B cell (primary cell): ENCODE measurements around the gene NYAP2. TPM values are rescaled to one million over a fixed set of nuclear protein-coding genes. Genes with fewer than 3 reads are reported as not detected.

ENCODE experiments used
- ATAC-seq: fragments of 200-7000 bp; cut with Tn5 transposase; one replicate; pipeline ENCODE4 v1.10.0; 2021; ENCODE audit warnings: low read depth, mild to moderate bottlenecking, moderate number of reproducible peaks, moderate library complexity
- CTCF ChIA-PET: fragments of 350-600 bp; sonication (Branson Sonifier 250); formaldehyde crosslinking; loops from one replicate; lab custom pipeline; 2021; ENCODE audit warnings: antibody characterized with exemption, inconsistent platforms; lab: Charles Lee
- POLR2A ChIA-PET: fragments of 350-600 bp; sonication (Branson Sonifier 250); formaldehyde crosslinking; loops from one replicate; lab custom pipeline; 2021; ENCODE audit warnings: antibody characterized with exemption; lab: Charles Lee
- DNase-seq: peaks from one replicate; pipeline ENCODE4 v3.0.0; 2013
- H2AFZ ChIP-seq: 2 replicates; pipeline ENCODE4 v1.6.1; 2012; ENCODE audit warnings: mild to moderate bottlenecking, low read depth, low read length; ENCODE audit not compliant: insufficient read depth, poor library complexity, severe bottlenecking
- H3K27ac ChIP-seq, 2 donors: 1 replicate in 1 of 2; 2 replicates in 1 of 2; pipeline ENCODE4 v1.5.1; 2012 to 2013; ENCODE audit warnings: low read length in 2 of 2, mild to moderate bottlenecking in 2 of 2, moderate library complexity in 1 of 2
- H3K27me3 ChIP-seq, 4 experiments: fragments of 200-600 bp in 1 of 4; sonication (generic) in 1 of 4; replicated peaks in 1 of 4; 1 replicate in 2 of 4; 2 replicates in 2 of 4; pipeline versions ENCODE4 v1.6.1 to v1.7.0; 2013 to 2016; ENCODE audit warnings: low read length in 3 of 4, mild to moderate bottlenecking in 2 of 4, mixed read lengths in 1 of 4, moderate library complexity in 1 of 4; ENCODE audit not compliant: insufficient read depth in 4 of 4, control insufficient read depth in 3 of 4; ENCODE audit errors: control extremely low read depth in 1 of 4
- H3K36me3 ChIP-seq, 2 experiments: replicated peaks in 1 of 2; 1 replicate in 1 of 2; 2 replicates in 1 of 2; pipeline versions ENCODE4 v1.6.1 to v1.7.1; 2013; ENCODE audit warnings: low read length in 1 of 2; ENCODE audit not compliant: insufficient read depth in 2 of 2, control insufficient read depth in 1 of 2; ENCODE audit errors: control extremely low read depth in 1 of 2, extremely low read depth in 1 of 2
- H3K4me1 ChIP-seq, 2 donors: fragments of 200-600 bp in 1 of 2; sonication (generic) in 1 of 2; 1 replicate in 1 of 2; 2 replicates in 1 of 2; pipeline versions ENCODE4 v1.5.1 to v1.6.1; 2013 to 2017; ENCODE audit warnings: low read length in 2 of 2; ENCODE audit not compliant: control insufficient read depth in 2 of 2, insufficient read depth in 2 of 2
- H3K4me2 ChIP-seq: replicated peaks from 2 replicates; pipeline ENCODE3; 2012; ENCODE audit warnings: mild to moderate bottlenecking, low read depth, low read length; ENCODE audit not compliant: poor library complexity, severe bottlenecking
- H3K4me3 ChIP-seq, 5 experiments: fragments of 200-600 bp in 1 of 5; sonication (generic) in 1 of 5; 1 replicate in 3 of 5; 2 replicates in 2 of 5; pipeline versions ENCODE4 v1.5.1 to v1.7.0; 2011 to 2016; ENCODE audit warnings: low read length in 4 of 5, mild to moderate bottlenecking in 4 of 5, low read depth in 2 of 5, control low read depth in 1 of 5, moderate library complexity in 1 of 5; ENCODE audit not compliant: insufficient read depth in 1 of 5; ENCODE audit errors: control extremely low read depth in 1 of 5, extremely low read depth in 1 of 5
- H3K79me2 ChIP-seq: fragments of 200-600 bp; sonication (generic); one replicate; pipeline ENCODE4 v1.6.0; 2016; ENCODE audit warnings: low read length; ENCODE audit not compliant: control insufficient read depth, insufficient read depth
- H3K9ac ChIP-seq: fragments of 200-600 bp; sonication (generic); 2 replicates; pipeline ENCODE4 v1.6.1; 2017; ENCODE audit warnings: mild to moderate bottlenecking, low read length, moderate library complexity
- H3K9me3 ChIP-seq, 3 donors: one replicate each; pipeline versions ENCODE4 v1.6.1 to v1.7.1; 2013; ENCODE audit warnings: low read length in 2 of 3; ENCODE audit not compliant: control insufficient read depth in 2 of 3, insufficient read depth in 1 of 3; ENCODE audit errors: control extremely low read depth in 1 of 3
- H4K20me1 ChIP-seq: 2 replicates; pipeline ENCODE4 v1.6.0; 2012; ENCODE audit warnings: mild to moderate bottlenecking, low read length; ENCODE audit not compliant: insufficient read depth, control insufficient read depth, poor library complexity, severe bottlenecking
- H3K27ac Mint-ChIP-seq: one replicate; pipeline ENCODE4 v1.8.0; 2021; ENCODE audit warnings: mixed read lengths
- H3K27me3 Mint-ChIP-seq: one replicate; pipeline ENCODE4 v1.8.0; 2021; ENCODE audit warnings: mixed read lengths
- H3K4me1 Mint-ChIP-seq: one replicate; pipeline ENCODE4 v1.8.0; 2021; ENCODE audit warnings: mixed read lengths
- H3K4me3 Mint-ChIP-seq: one replicate; pipeline ENCODE4 v1.8.0; 2021; ENCODE audit warnings: mixed read lengths
- H3K9me3 Mint-ChIP-seq: one replicate; pipeline ENCODE4 v1.8.0; 2022; ENCODE audit warnings: mixed read lengths; ENCODE audit not compliant: insufficient read depth
- CTCF ChIP-seq: fragments of 200-600 bp; IDR thresholded peaks from one replicate; pipeline ENCODE4 v1.8.0; 2022; ENCODE audit warnings: antibody characterized with exemption, mild to moderate bottlenecking
- EZH2 ChIP-seq: IDR thresholded peaks from 2 replicates; pipeline ENCODE4 v1.6.1; 2012; ENCODE audit warnings: borderline replicate concordance, low read depth, mild to moderate bottlenecking, moderate library complexity, low read length; ENCODE audit not compliant: insufficient read depth, poor library complexity, severe bottlenecking
- WGBS: methylation state at CpG from one replicate; pipeline ENCODE4 v1.1.5; 2013; ENCODE audit warnings: missing lambda C conversion rate; ENCODE audit not compliant: insufficient coverage; 5-methylcytosine and 5-hydroxymethylcytosine counted together
- intact Hi-C: fragments of 100-400 bp; cut with micrococcal nuclease; formaldehyde crosslinking; loops from one replicate; pipeline ENCODE4 v1.10.0; 2022
- polyA plus RNA-seq: library from polyadenylated mRNA; depleted of rRNA; stranded (reverse); fragments of >200 nt; gene quantifications from 2 replicates; pipeline ENCODE4 v1.2.3, GENCODE V29; 2012
- total RNA-seq, 2 donors: library from RNA; stranded (reverse); fragments of 120-200 nt in 1 of 2; gene quantifications; 1 replicate in 1 of 2; 2 replicates in 1 of 2; pipeline versions ENCODE4 v1.2.3 to v1.2.4, GENCODE V29; 2013 to 2022

NYAP2 gene
- total and polyA plus RNA-seq, 2 donors (not counting 1 experiment from before 2014, with no cell fraction given): 0.12 to 0.17 TPM

- WGBS: 83% methylated on average over 5 of the region's 5 CpGs
- peaks cover 9% of the 10 kb centered on the region for H3K27me3 Mint-ChIP-seq
- ChIA-PET CTCF (no interaction called here), POLR2A (no interaction called here)
- ATAC-seq: no peak
- Histone ChIP-seq H3K4me1 (no peaks in the 10 kb centered on the region), H3K4me3 (no peak overlapping the region), H3K9me3 (peaks cover 0 to 8% (median 0%) of the 10 kb centered on the region in 3 donors), H3K27ac (no peak overlapping the region), H2AFZ (no peak overlapping the region), H3K27me3 (no peaks in the 10 kb centered on the region), H3K4me2 (no peak overlapping the region), H3K36me3 (no peaks in the 10 kb centered on the region), H3K79me2 (no peaks in the 10 kb centered on the region), H4K20me1 (no peaks in the 10 kb centered on the region), H3K9ac (no peak overlapping the region)
- H3K9me3 Mint-ChIP-seq: peaks cover 7% of the 10 kb centered on the region
- H3K27ac Mint-ChIP-seq: no peak overlapping the region
- TF ChIP-seq EZH2: no peak
- TF ChIP-seq CTCF: no peak
- no peak for DNase-seq
- no peaks in the 10 kb centered on the region for H3K4me1 Mint-ChIP-seq
- no peak overlapping the region for H3K4me3 Mint-ChIP-seq
- intact Hi-C loops: no loop called here
Measured at GRCh38 chr2:225574582-225575138, 175.2 kb downstream of the NYAP2 start.

GRCh38 chr2:225581135-225581534 lies 181.6 kb downstream of the NYAP2 start:
- H3K9me3 ChIP-seq: peaks cover 0 to 11% (median 0%) of the 10 kb centered on the region in 3 donors
- ATAC-seq (no peak), DNase-seq (no peak)
- intact Hi-C loops: no loop called here
- no peak overlapping the region for H3K9ac ChIP-seq
- no peaks in the 10 kb centered on the region for H3K27me3 ChIP-seq
- Mint-ChIP-seq H3K4me3 (no peak overlapping the region), H3K27ac (no peak overlapping the region), H3K9me3 (no peaks in the 10 kb centered on the region), H3K4me1 (no peaks in the 10 kb centered on the region), H3K27me3 (peaks cover 7% of the 10 kb centered on the region)
- ChIA-PET POLR2A (no interaction called here), CTCF (no interaction called here)
- TF ChIP-seq EZH2 (no peak), CTCF (no peak)
- no peaks in the 10 kb centered on the region for H3K79me2 ChIP-seq
- no peak overlapping the region for H3K27ac ChIP-seq
- H4K20me1 ChIP-seq: no peaks in the 10 kb centered on the region
- no peaks in the 10 kb centered on the region for H3K36me3 ChIP-seq
- no peak overlapping the region for H3K4me3 ChIP-seq
- H3K4me2 ChIP-seq: no peak overlapping the region
- no peaks in the 10 kb centered on the region for H3K4me1 ChIP-seq
- no peak overlapping the region for H2AFZ ChIP-seq
